Naive thymus-derived CD8-positive, alpha-beta T cell (primary cell): ENCODE measurements around the gene TANC2. TPM values are rescaled to one million over a fixed set of nuclear protein-coding genes. Genes with fewer than 3 reads are reported as not detected.

ENCODE experiments used
- ATAC-seq, 2 donors: fragments of 150-1000 bp; cut with Tn5 transposase in 1 of 2; sonication (Bioruptor Pico), chemical (Tn5 transposase) in 1 of 2; 1 replicate in 1 of 2; 2 replicates in 1 of 2; pipeline ENCODE4 v1.10.0; 2021; ENCODE audit warnings: mild to moderate bottlenecking in 2 of 2, moderate library complexity in 2 of 2
- POLR2A ChIA-PET: fragments of 350-600 bp; sonication (Branson Sonifier 250); formaldehyde crosslinking; loops from one replicate; lab custom pipeline; 2021; ENCODE audit warnings: antibody characterized with exemption; lab: Charles Lee
- DNase-seq, 10 donors: peaks; one replicate each; pipeline versions ENCODE4 v3.0.0 to v3.0.0-alpha.2; 2020 to 2022
- H3K27ac Mint-ChIP-seq, 10 donors: one replicate each; pipeline ENCODE4 v1.8.0; 2020 to 2022; ENCODE audit warnings: mild to moderate bottlenecking in 10 of 10, mixed read lengths in 10 of 10, moderate library complexity in 4 of 10, inconsistent platforms in 1 of 10
- H3K27me3 Mint-ChIP-seq, 5 donors: one replicate each; pipeline ENCODE4 v1.8.0; 2021 to 2022; ENCODE audit warnings: mixed read lengths in 5 of 5
- H3K36me3 Mint-ChIP-seq, 3 donors: one replicate each; pipeline ENCODE4 v1.8.0; 2020 to 2022; ENCODE audit warnings: mixed read lengths in 3 of 3, mild to moderate bottlenecking in 2 of 3, inconsistent platforms in 1 of 3
- H3K4me1 Mint-ChIP-seq, 4 donors: one replicate each; pipeline ENCODE4 v1.8.0; 2021 to 2022; ENCODE audit warnings: mixed read lengths in 4 of 4
- H3K4me3 Mint-ChIP-seq, 10 donors: one replicate each; pipeline ENCODE4 v1.8.0; 2020 to 2022; ENCODE audit warnings: mild to moderate bottlenecking in 10 of 10, mixed read lengths in 10 of 10, moderate library complexity in 6 of 10, inconsistent platforms in 1 of 10
- H3K9me3 Mint-ChIP-seq, 9 donors: one replicate each; pipeline ENCODE4 v1.8.0; 2020 to 2022; ENCODE audit warnings: mixed read lengths in 9 of 9, mild to moderate bottlenecking in 3 of 9, inconsistent platforms in 1 of 9, moderate library complexity in 1 of 9
- polyA plus RNA-seq, 3 donors: library from polyadenylated mRNA; unstranded; fragments of 300-500 nt; fragmentation: Illumina TruSeq; gene quantifications; one replicate each; pipeline ENCODE4 v1.2.3, GENCODE V29; 2021
- total RNA-seq, 8 experiments: library from RNA in 2 of 8; stranded (reverse) in 2 of 8; gene quantifications; one replicate each; pipeline ENCODE4 v1.2.3 and lab custom pipeline; 2021 to 2026

TANC2 gene
- total and polyA plus RNA-seq, 5 experiments from 2014 or later = 4.0 to 39.6 (median 6.0) TPM

DNA sequence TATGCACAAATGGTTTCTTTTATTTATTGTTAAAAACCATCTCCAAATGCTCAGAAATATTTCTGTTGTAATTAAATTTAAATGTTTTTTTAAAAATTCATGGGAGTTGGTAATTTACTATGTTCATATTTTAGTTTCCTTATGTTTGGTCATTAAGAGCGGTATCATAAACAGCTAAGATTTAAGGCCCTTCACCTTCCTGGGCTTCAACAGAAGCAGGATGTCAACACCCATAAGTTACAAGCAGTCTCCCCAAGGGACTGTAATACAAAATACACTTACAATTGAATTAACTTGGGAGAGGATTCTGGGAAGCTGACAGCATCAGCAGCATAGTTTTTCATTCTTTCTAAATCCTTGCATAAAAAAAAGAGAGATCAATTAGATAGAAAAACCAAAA lies 30.9 kb upstream of the TANC2 start:
- H3K9me3 Mint-ChIP-seq = peaks cover 0 to 9% (median 2%) of the 10 kb centered on the region in 9 donors
- H3K36me3 Mint-ChIP-seq = peaks cover 0 to 4% (median 0%) of the 10 kb centered on the region in 3 donors
- POLR2A ChIA-PET = no interaction called here
- H3K4me1 Mint-ChIP-seq = no peaks in the 10 kb centered on the region
- DNase-seq (no peak), ATAC-seq (no peak)
- H3K4me3 Mint-ChIP-seq = no peak overlapping the region
- peaks cover 25 to 68% (median 33%) of the 10 kb centered on the region in 5 donors for H3K27me3 Mint-ChIP-seq
- no peak overlapping the region for H3K27ac Mint-ChIP-seq

GRCh38 chr17:62935523-62935922 lies 30.5 kb upstream of the TANC2 start:
- no peak for ATAC-seq
- POLR2A ChIA-PET = no interaction called here
- no peak overlapping the region for H3K27ac Mint-ChIP-seq
- DNase-seq = no peak
- peaks cover 24 to 67% (median 31%) of the 10 kb centered on the region in 5 donors for H3K27me3 Mint-ChIP-seq
- H3K36me3 Mint-ChIP-seq = peaks cover 0 to 4% (median 0%) of the 10 kb centered on the region in 3 donors
- H3K4me1 Mint-ChIP-seq = no peaks in the 10 kb centered on the region
- no peak overlapping the region for H3K4me3 Mint-ChIP-seq
- peaks cover 0 to 9% (median 2%) of the 10 kb centered on the region in 9 donors for H3K9me3 Mint-ChIP-seq

GRCh38 chr17:62937606-62938005 lies 28.4 kb upstream of the TANC2 start:
- Mint-ChIP-seq H3K27me3 (peaks cover 20 to 63% (median 35%) of the 10 kb centered on the region in 5 donors), H3K4me3 (no peak overlapping the region), H3K4me1 (no peaks in the 10 kb centered on the region), H3K27ac (no peak overlapping the region), H3K9me3 (peaks cover 7 to 24% (median 15%) of the 10 kb centered on the region in 9 donors), H3K36me3 (peaks cover 0 to 18% (median 0%) of the 10 kb centered on the region in 3 donors)
- no peak for DNase-seq
- POLR2A ChIA-PET = no interaction called here
- ATAC-seq = no peak

DNA sequence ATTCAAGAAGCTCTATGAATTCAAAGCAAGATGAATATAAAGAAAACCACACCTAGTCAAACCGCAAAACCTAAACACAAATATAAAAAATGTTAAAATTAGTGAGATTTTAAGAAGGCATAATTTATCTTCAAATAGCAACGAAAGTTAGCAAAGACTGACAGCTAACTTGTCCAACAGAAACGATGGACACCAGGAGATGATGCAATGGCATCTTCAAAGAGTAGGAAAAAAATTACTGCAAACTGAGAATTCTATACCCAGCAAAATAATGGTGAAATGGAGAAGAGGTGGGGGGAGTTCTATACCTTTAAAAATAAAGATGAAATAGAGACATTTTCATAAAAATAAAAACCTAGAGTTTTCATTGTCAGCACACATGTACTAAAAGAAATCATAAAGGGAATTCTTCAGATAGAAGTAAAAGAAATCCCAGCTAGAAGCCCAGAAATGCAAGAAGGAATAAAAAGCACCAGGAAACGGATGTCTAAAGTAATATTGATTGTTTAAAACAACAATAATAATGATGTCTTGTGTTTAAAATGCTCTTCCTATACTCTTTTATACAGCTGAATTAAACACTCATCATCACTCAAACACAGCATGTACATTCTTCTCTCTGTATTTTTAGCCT lies 24.6 kb upstream of the TANC2 start:
- ATAC-seq (no peak), DNase-seq (no peak)
- POLR2A ChIA-PET = no interaction called here
- H3K27ac Mint-ChIP-seq = no peak overlapping the region
- peaks cover 0 to 18% (median 0%) of the 10 kb centered on the region in 3 donors for H3K36me3 Mint-ChIP-seq
- peaks cover 7 to 24% (median 16%) of the 10 kb centered on the region in 9 donors for H3K9me3 Mint-ChIP-seq
- no peaks in the 10 kb centered on the region for H3K4me1 Mint-ChIP-seq
- no peak overlapping the region for H3K4me3 Mint-ChIP-seq
- peaks cover 13 to 52% (median 25%) of the 10 kb centered on the region in 5 donors for H3K27me3 Mint-ChIP-seq

DNA sequence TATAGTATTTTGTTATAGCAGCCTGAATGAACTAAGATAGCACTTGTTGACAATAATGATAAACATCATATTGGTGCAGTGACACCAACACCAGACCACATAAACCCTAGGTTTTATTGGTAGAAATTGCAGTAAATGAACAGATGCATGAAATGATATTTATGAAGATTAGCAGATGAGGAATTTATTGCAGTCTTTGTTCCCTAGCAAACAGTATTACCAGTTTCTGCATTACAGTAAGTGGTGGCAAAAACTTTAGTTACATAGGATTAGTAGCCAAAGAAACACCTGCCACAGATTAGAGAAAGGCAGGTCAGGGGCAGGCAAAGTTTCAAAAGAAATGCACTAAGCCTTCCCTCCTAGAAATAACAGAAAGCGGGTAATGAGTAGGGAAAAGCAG lies 17.7 kb upstream of the TANC2 start:
- Mint-ChIP-seq H3K27ac (no peak overlapping the region), H3K9me3 (peaks cover 0 to 2% (median 0%) of the 10 kb centered on the region in 9 donors), H3K4me3 (no peak overlapping the region), H3K36me3 (no peaks in the 10 kb centered on the region), H3K27me3 (peaks cover 6 to 17% (median 11%) of the 10 kb centered on the region in 5 donors), H3K4me1 (no peaks in the 10 kb centered on the region)
- DNase-seq = no peak
- ATAC-seq = no peak
- POLR2A ChIA-PET = no interaction called here

DNA sequence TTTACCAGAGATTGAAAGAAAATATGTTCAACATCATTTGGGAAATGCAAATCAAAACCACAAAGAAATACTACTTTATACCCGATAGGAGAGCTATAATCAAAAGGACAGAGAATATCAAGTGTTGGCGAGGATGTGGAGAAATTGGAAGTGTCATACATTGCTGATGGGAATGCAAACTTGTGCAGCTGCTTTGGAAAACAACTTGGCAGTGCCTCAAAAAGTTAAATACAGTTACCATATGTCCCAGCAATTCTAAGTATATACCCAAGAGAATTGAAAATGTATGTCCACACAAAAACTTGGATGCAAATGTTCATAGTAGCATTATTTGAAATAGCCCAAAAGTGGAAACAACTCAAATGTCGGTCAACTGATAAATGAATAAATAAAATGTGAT lies 17.0 kb upstream of the TANC2 start:
- Mint-ChIP-seq H3K4me3 (no peak overlapping the region), H3K27me3 (peaks cover 6 to 12% (median 8%) of the 10 kb centered on the region in 5 donors), H3K4me1 (no peaks in the 10 kb centered on the region), H3K9me3 (no peaks in the 10 kb centered on the region), H3K27ac (no peak overlapping the region), H3K36me3 (no peaks in the 10 kb centered on the region)
- DNase-seq (no peak), ATAC-seq (no peak)
- POLR2A ChIA-PET = no interaction called here

GRCh38 chr17:62950067-62950466 lies 16.0 kb upstream of the TANC2 start:
- no peak for DNase-seq
- POLR2A ChIA-PET = no interaction called here
- no peaks in the 10 kb centered on the region for H3K36me3 Mint-ChIP-seq
- ATAC-seq = no peak
- no peak overlapping the region for H3K4me3 Mint-ChIP-seq
- no peaks in the 10 kb centered on the region for H3K9me3 Mint-ChIP-seq
- H3K27me3 Mint-ChIP-seq = peaks cover 4 to 10% (median 6%) of the 10 kb centered on the region in 5 donors
- H3K4me1 Mint-ChIP-seq = no peaks in the 10 kb centered on the region
- H3K27ac Mint-ChIP-seq = no peak overlapping the region

DNA sequence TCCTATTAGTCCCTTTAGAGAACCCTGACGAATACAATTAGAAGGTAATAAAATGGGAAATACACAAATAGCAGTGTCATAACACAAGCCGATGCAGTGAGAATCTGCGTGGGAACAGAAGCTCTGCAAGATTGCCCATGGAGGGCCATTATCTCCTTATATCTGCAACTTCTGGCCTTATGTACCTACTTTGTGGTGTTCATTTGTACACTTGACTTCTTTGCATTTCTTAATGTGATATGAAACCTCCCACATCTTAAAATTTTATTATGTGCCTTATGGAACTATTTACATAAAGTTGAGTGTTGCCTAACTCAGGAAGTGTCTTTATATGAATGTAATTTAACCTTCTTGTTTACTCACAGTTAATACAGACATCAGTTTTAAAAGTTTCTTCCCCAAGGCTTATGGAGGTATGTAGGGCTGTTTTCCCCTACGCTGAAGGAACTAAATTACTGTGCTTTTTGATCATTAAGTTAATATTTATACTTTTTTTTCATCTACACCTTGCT lies 10.1 kb upstream of the TANC2 start:
- H3K27ac Mint-ChIP-seq = no peak overlapping the region
- no peaks in the 10 kb centered on the region for H3K9me3 Mint-ChIP-seq
- no peaks in the 10 kb centered on the region for H3K4me1 Mint-ChIP-seq
- POLR2A ChIA-PET = no interaction called here
- H3K4me3 Mint-ChIP-seq = no peak overlapping the region
- H3K36me3 Mint-ChIP-seq = no peaks in the 10 kb centered on the region
- H3K27me3 Mint-ChIP-seq = peaks cover 0 to 10% (median 3%) of the 10 kb centered on the region in 5 donors
- ATAC-seq (no peak), DNase-seq (no peak)

- ATAC-seq (no peak), DNase-seq (no peak)
- peaks cover 0 to 9% (median 0%) of the 10 kb centered on the region in 5 donors for H3K27me3 Mint-ChIP-seq
- H3K4me3 Mint-ChIP-seq = peak overlapping the region in 1 of 10 donors; percentile 43
- H3K27ac Mint-ChIP-seq = peak overlapping the region in 2 of 10 donors; percentile 6 to 16
- H3K9me3 Mint-ChIP-seq = no peaks in the 10 kb centered on the region
- POLR2A ChIA-PET = no interaction called here
- H3K4me1 Mint-ChIP-seq = peaks cover 18 to 26% (median 24%) of the 10 kb centered on the region in 4 donors
- H3K36me3 Mint-ChIP-seq = no peaks in the 10 kb centered on the region
Measured at GRCh38 chr17:62963296-62963695, 2.7 kb upstream of the TANC2 start.

DNA sequence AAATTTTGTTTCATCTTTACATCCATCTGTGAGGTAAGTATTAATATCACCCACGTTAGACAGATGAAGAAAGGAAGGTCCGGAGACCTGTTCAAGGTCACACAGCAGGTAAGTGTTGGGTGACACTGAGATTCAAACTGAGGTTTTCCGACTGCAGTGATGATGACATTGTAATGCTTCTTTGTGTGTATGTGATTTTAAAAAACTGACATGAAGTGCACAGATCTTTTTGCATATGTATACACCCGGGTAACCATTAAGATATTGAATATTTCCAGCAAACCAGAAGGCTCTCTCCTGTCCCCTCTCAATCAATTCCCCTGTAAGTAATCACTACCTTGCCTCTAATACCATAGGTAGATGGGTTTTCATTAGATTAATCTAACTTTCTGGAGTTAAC lies 1.5 kb upstream of the TANC2 start:
- POLR2A ChIA-PET = interaction anchor here (0.6 to 1.0 kb wide), 2 partner anchors 69 to 251 kb away, joined by 3 read pairs; no protein-coding TSS in a partner anchor

DNA sequence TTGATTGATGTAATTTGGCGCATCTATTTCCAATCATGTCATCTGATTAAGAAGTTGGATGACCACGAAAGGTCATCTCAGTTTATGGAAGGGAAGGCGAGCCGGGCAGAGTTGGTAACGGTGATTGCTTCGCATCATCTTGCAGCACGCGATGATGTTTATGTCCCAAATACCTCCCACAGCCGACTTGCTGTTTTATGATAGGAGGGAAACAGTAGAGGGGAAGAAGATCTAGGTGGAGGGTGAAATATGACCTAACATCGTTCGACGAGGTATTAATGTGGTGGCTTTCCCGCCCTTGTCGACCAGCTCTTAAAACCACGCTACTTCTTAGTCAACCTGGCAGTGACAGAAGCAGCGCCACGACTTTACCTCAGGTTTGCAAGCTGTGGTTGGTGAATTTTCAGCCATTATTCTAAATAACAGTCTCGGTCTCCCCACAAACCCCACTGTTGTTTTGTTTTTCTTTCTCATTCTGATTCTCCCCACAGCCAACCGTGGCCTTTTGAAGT lies 805 bp upstream of the TANC2 start:
- no peaks in the 10 kb centered on the region for H3K9me3 Mint-ChIP-seq
- peak in 1 of 2 donors; percentile 41 for ATAC-seq
- peak overlapping the region; percentile 84 to 98 (median 94) for H3K4me3 Mint-ChIP-seq
- POLR2A ChIA-PET = interaction anchor here (0.6 to 2.4 kb wide), 3 partner anchors 70 to 252 kb away, joined by 3 to 12 read pairs (median 3); no protein-coding TSS in a partner anchor
- no peaks in the 10 kb centered on the region for H3K36me3 Mint-ChIP-seq
- H3K27me3 Mint-ChIP-seq = peaks cover 0 to 7% (median 0%) of the 10 kb centered on the region in 5 donors
- peaks cover 22 to 33% (median 31%) of the 10 kb centered on the region in 4 donors for H3K4me1 Mint-ChIP-seq
- H3K27ac Mint-ChIP-seq = peak overlapping the region; percentile 97 to 100 (median 98)
- peak in 5 of 10 donors; percentile 6 to 71 (median 53) for DNase-seq

More for the DNA sequence above, 1.5 kb upstream of the TANC2 start:
- peaks cover 22 to 32% (median 30%) of the 10 kb centered on the region in 4 donors for H3K4me1 Mint-ChIP-seq
- no peaks in the 10 kb centered on the region for H3K9me3 Mint-ChIP-seq
- H3K36me3 Mint-ChIP-seq = no peaks in the 10 kb centered on the region
- DNase-seq (no peak), ATAC-seq (no peak)
- H3K4me3 Mint-ChIP-seq = peak overlapping the region in 6 of 10 donors; percentile 0 to 98 (median 28)
- peak overlapping the region in 8 of 10 donors; percentile 47 to 99 (median 97) for H3K27ac Mint-ChIP-seq
- peaks cover 0 to 7% (median 0%) of the 10 kb centered on the region in 5 donors for H3K27me3 Mint-ChIP-seq

DNA sequence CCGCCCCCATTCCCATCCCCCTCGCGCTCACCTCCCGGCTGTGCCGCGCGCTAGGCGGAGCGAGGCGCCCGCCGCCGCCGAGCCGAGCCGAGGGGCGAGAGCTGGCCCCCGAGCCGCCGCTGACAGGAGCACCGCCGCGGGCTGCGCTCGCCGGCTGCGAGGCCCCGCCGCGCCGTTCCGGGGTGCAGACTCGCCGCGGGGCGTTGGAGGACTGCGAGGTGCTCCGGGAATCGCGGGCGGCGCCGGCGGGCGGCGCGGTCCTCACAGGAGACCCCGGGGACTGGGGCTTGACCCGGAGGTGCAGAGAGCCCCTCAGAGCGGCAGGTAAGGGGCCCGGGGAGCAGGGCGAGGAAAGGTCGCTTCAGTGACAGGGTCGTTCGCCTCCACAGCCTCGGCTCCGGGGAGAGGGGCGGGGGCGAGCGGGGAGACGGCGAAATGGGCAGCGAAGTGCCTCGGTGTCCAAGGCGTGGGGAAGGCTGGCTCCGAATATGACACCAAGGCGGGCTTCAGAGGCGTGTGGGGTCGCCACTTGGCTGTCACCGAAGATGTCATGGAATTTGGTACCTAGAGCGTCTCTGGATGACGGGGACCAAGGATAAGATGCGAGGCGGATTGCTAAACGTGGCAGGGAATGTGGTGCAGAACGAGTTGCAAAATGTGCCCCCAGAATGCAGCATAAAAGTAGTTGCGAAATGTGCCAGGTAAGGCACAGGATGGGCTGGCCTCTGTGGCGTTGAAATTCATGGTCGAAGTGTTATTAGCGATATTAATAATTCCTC lies 580 bp downstream of the TANC2 start:
- no peaks in the 10 kb centered on the region for H3K36me3 Mint-ChIP-seq
- peaks cover 0 to 2% (median 0%) of the 10 kb centered on the region in 5 donors for H3K27me3 Mint-ChIP-seq
- peak overlapping the region; percentile 84 to 93 (median 89) for H3K4me3 Mint-ChIP-seq
- H3K9me3 Mint-ChIP-seq = no peaks in the 10 kb centered on the region
- H3K27ac Mint-ChIP-seq = peak overlapping the region; percentile 61 to 92 (median 86)
- POLR2A ChIA-PET = interaction anchor here (1.1 to 2.4 kb wide), 2 partner anchors 242 to 311 kb away, joined by 6 to 12 read pairs; no protein-coding TSS in a partner anchor
- peak; percentile 52 to 58 for ATAC-seq
- DNase-seq = peak in 3 of 10 donors; percentile 27 to 62 (median 52)
- H3K4me1 Mint-ChIP-seq = peaks cover 22 to 38% (median 31%) of the 10 kb centered on the region in 4 donors
